GM06990 (cell line): ENCODE measurements around the gene ZFP30.
"Not testable (repeated sequence)": the region's sequence is repeated elsewhere in the genome, so short reads cannot be mapped to it uniquely, and the experiment has no call there.

Experiments
- DNase-seq: peaks from one replicate; pipeline ENCODE4 v3.0.0-alpha.2; 2011; ENCODE audit not compliant: insufficient read length; ENCODE audit errors: extremely low read depth
- H3K27me3 ChIP-seq: replicated peaks from 2 replicates; pipeline ENCODE4 v1.6.0; 2011; ENCODE audit warnings: low read length; ENCODE audit not compliant: control insufficient read depth, insufficient read depth
- H3K36me3 ChIP-seq: 2 replicates; pipeline ENCODE4 v1.5.1; 2011; ENCODE audit warnings: low read length; ENCODE audit not compliant: control insufficient read depth, insufficient read depth
- H3K4me3 ChIP-seq: replicated peaks from 2 replicates; pipeline ENCODE4 v1.5.1; 2011; ENCODE audit warnings: low read depth, mild to moderate bottlenecking, control low read depth, low read length
- CTCF ChIP-seq: IDR thresholded peaks from 2 replicates; pipeline ENCODE4 v1.5.1; 2011; ENCODE audit warnings: low read length, control low read depth, mild to moderate bottlenecking, inconsistent platforms; ENCODE audit not compliant: insufficient read depth, poor library complexity, severe bottlenecking

The ZFP30 gene

GRCh38 chr19:37691881-37692504 lies 36.7 kb upstream of the ZFP30 start:
- peak; percentile 66 for DNase-seq
- no peaks in the 10 kb centered on the region for H3K36me3 ChIP-seq
- H3K4me3 ChIP-seq, result peak overlapping the region; percentile 60
- H3K27me3 ChIP-seq, result no peaks in the 10 kb centered on the region
- no peak for TF ChIP-seq CTCF

GRCh38 chr19:37683520-37683919 lies 28.3 kb upstream of the ZFP30 start:
- H3K27me3 ChIP-seq, result no peaks in the 10 kb centered on the region
- H3K36me3 ChIP-seq, result no peaks in the 10 kb centered on the region
- no peak for TF ChIP-seq CTCF
- no peak for DNase-seq
- no peak overlapping the region for H3K4me3 ChIP-seq

DNA sequence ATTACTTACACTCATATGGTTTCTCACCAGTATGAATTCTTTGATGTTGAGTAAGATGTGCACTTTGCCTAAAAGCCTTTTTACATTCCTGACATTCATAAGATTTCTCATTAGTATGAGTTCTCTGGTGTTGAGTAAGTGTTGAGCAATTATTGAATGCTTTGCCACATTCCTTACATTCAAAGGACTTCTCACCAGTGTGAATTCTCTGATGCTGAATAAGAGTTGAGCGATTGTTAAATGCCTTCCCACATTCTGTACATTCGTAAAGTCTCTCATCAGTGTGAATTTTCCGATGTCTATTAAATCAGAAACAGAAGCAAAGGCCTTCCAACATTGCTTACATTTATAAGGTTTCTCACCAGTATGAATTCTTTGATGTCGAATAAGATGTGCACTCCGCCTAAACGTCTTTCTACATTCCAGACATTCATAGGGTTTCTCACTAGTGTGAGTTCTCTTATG lies 14.2 kb upstream of the ZFP30 start:
- H3K36me3 ChIP-seq, result no peaks in the 10 kb centered on the region
- no peak overlapping the region for H3K4me3 ChIP-seq
- TF ChIP-seq CTCF, result no peak
- H3K27me3 ChIP-seq, result no peaks in the 10 kb centered on the region
- DNase-seq, result no peak

GRCh38 chr19:37657157-37657556 lies 1.9 kb upstream of the ZFP30 start:
- H3K4me3 ChIP-seq, DNase-seq, H3K27me3 ChIP-seq, H3K36me3 ChIP-seq: not testable (repeated sequence)

GRCh38 chr19:37655689-37656371 lies 565 bp upstream of the ZFP30 start:
- Histone ChIP-seq H3K27me3 (no peaks in the 10 kb centered on the region), H3K36me3 (no peaks in the 10 kb centered on the region), H3K4me3 (peak overlapping the region; percentile 80)
- peak; percentile 2 for TF ChIP-seq CTCF
- peak; percentile 90 for DNase-seq

DNA sequence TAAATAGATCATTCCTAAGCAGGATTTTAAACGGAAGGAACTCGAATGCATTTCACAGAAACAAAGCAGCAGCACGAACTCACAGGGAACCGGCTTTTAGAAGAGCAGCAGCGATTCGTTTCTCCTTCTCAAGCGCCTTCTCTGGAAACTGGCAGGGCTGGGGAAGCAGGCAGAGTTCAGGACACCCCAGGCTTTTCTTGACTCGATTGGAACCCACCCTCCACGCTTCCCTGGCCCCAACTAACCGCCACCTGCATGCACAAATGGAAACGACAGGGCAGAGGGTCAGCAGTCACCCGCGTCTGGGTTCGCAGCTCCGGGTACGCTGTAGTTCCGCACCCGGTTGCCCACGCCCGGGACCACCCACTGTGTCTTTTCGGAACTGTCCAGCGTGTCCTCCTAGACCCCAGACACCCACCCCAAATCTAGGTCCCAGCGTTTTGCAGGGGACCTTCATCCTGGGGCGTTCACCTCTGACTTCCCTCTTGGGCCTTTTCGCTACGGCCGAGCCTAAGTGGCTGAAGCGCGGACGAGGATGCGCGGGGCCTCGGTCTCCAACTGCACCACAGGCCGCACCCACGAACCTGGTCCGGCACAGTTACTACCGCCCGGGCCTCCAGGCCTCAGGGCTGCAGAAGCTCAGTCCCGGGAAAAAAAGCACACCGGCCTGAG lies 500 bp downstream of the ZFP30 start:
- DNase-seq, result peak; percentile 78
- Histone ChIP-seq H3K36me3 (no peaks in the 10 kb centered on the region), H3K27me3 (no peaks in the 10 kb centered on the region), H3K4me3 (peak overlapping the region; percentile 80)
- TF ChIP-seq CTCF, result no peak
